ENCODE data around the gene CLEC7A.

Gene CLEC7A

GRCh38 chr12:10094646-10095395 lies 35.2 kb downstream of the CLEC7A start:
- DNase-seq (ENCODE audit: low read depth): no peak

- DNase-seq (ENCODE audit: low read depth): no peak
Measured at GRCh38 chr12:10088955-10089900, 40.8 kb downstream of the CLEC7A start.

- DNase-seq (ENCODE audit: low read depth): no peak
Measured at GRCh38 chr12:10088031-10088430, 42.0 kb downstream of the CLEC7A start.

- DNase-seq (ENCODE audit: low read depth): no peak
Measured at GRCh38 chr12:10086387-10086786, 43.6 kb downstream of the CLEC7A start.

- no peak for DNase-seq (ENCODE audit: low read depth)
Measured at GRCh38 chr12:10084733-10085132, 45.3 kb downstream of the CLEC7A start.

GRCh38 chr12:10082117-10082874 lies 47.7 kb downstream of the CLEC7A start:
- DNase-seq (ENCODE audit: low read depth): no peak

GRCh38 chr12:10075451-10075850 lies 54.5 kb downstream of the CLEC7A start:
- DNase-seq (ENCODE audit: low read depth): no peak

- no peak for DNase-seq (ENCODE audit: low read depth)
Measured at GRCh38 chr12:10073261-10073660, 56.7 kb downstream of the CLEC7A start.

GRCh38 chr12:10072131-10072530 lies 57.9 kb downstream of the CLEC7A start:
- no peak for DNase-seq (ENCODE audit: low read depth)

- DNase-seq (ENCODE audit: low read depth): no peak
Measured at GRCh38 chr12:10070380-10070779, 59.6 kb downstream of the CLEC7A start.

- DNase-seq (ENCODE audit: low read depth): no peak
Measured at GRCh38 chr12:10069976-10070375, 60.0 kb downstream of the CLEC7A start.

- no peak for DNase-seq (ENCODE audit: low read depth)
Measured at GRCh38 chr12:10069099-10069498, 60.9 kb downstream of the CLEC7A start.

GRCh38 chr12:10068644-10069043 lies 61.4 kb downstream of the CLEC7A start:
- no peak for DNase-seq (ENCODE audit: low read depth)

GRCh38 chr12:10067942-10068341 lies 62.1 kb downstream of the CLEC7A start:
- no peak for DNase-seq (ENCODE audit: low read depth)

- no peak for DNase-seq (ENCODE audit: low read depth)
Measured at GRCh38 chr12:10067264-10067663, 62.7 kb downstream of the CLEC7A start.

All from HS-27A (cell line).